Stimulated activated CD4-positive, alpha-beta T cell treated with anti-CD3 and anti-CD28 coated beads, Interleukin-12 subunit alpha, Interleukin-12 subunit beta, amount 100 ng/mL, for 48 hours (primary cell): Measurements from ENCODE around the gene KIAA0753.
"Not testable (repeated sequence)": the region's sequence is repeated elsewhere in the genome, so short reads cannot be mapped to it uniquely, and the experiment has no call there.

Experiments used
- DNase-seq, 3 donors: peaks; one replicate each; pipeline ENCODE4 v3.0.0-alpha.2; 2020; ENCODE audit warnings: low read depth in 2 of 3, low spot score in 1 of 3

The KIAA0753 gene

DNA sequence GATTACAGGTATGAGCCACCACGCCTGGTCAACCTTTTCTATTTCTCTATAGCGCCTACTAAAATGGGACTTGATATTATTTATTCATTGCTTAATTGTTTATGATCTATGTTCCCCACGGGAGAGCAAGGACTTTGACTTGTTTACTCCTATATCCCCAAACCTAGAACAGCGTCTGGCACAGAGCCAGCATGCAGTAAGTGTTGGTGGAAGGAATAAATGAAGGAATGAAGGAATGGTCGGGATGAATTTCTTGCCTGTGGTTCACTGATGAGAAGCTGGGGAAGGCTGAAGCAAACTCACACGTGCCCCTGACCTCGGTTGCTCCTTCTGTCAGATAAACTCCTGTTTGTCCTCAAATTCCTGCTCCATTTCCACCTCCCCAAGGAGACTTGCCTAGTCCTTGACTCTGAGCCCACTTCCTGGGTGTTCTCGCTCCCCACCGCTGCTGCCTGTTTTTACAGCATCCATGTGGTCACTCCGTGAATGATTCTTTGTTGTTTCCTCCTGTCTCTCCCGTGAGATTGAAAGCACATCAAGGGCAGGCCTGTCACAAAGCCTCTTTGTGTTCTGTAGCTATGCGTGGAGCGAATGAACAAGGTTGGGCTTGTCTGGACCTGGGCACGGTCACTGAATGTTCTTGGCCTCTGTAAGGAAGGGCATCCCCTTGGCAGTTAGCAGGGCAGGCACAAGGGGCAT, 28.4 kb upstream of the KIAA0753 start:
- DNase-seq = no peak

DNA sequence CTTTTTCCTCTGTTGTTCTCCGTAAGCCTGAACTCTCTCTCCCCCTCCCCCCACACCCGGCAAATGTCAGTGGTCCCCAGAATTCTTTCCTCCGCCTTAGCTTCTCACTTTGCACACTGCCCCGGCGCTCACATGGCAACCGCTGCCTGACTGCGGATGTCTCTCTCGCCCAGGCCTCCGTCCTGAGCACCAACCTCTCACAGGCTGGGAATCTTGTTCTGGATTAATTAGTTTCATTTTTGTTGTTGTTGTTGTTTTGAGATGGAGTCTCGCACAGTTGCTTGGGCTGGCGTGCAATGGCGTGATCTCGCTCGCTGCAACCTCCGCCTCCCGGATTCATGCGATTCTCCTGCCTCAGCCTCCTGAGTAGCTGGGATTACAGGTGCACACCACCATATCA, 27.7 kb upstream of the KIAA0753 start:
- no peak for DNase-seq

DNA sequence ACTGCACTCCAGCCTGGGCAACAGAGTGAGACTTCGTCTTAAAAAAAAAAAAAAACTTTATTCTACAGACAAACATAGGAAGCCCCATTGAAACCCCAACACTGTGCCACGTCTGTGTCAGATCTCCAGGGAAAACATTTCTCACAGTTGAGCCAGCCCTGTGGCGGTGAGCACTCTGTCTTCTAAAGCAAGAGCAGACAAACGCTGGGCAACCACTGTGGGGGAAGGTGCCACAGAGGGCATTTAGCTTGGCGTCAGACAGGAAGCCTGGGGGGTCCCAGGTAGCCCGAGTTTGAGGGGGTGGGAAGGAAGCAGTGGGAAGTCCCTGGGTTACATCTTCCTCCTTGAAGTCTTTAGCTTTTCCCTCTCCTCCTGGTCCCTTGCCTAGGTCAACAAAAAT, 27.0 kb upstream of the KIAA0753 start:
- DNase-seq = no peak

DNA sequence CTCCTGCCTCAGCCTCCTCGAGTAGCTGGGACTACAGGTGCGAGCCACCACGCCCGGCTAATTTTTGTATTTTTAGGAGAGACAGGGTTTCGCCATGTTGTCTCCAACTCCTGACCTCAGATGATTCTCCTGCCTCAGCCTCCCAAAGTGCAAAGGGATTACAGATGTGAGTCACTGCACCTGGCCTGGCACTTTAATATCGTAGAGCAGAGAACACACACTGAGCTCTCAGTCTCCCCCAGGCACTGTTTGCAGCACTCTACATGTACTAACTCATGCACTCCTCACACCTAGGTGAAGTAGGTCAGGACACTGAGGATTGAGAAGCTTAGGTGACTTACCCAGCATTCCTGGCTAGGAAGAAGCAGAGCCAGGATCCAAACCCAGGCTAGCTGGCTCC, 26.0 kb upstream of the KIAA0753 start:
- DNase-seq = no peak

DNA sequence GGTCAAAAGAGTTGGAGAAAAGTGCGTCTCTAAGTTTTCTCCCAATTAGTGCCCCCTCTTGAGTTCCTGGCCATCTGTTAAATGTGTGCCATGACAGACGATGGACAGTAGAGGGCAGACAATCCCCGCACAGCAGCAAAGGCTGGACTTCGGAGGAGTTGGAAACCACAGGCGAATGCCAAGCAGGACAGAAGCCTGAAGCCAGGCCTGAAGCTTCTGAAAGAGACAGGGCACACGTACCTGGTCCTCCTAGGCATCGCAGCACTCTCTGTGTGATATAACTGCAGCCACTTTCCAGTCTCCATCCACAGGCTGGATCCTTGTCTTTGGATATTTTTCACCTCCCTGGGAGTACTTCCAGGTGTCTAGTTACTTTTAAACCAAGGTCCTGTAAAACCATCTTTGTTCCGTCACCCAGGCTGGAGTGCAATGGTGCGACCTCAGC, 25.6 kb upstream of the KIAA0753 start:
- DNase-seq = peak in 2 of 3 donors; percentile 18 to 33

DNA sequence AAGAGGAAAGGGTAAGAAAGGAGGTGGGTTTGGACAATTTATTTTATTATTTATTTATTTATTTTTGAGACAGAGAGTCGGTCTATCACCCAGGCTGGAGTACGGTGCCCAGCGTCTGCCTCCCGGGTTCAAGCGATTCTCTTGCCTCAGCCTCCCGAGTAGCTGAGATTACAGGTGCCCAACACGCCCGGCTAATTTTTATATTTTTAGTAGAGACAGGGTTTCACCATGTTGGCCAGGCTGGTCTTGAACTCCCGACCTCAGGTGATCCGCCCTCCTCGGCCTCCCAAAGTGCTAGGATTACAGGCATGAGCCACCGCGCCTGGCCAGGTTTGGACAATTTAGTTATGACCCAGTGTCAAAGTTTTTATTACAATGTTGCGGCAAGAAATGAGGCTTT, 22.7 kb upstream of the KIAA0753 start:
- not testable (repeated sequence) for DNase-seq

DNA sequence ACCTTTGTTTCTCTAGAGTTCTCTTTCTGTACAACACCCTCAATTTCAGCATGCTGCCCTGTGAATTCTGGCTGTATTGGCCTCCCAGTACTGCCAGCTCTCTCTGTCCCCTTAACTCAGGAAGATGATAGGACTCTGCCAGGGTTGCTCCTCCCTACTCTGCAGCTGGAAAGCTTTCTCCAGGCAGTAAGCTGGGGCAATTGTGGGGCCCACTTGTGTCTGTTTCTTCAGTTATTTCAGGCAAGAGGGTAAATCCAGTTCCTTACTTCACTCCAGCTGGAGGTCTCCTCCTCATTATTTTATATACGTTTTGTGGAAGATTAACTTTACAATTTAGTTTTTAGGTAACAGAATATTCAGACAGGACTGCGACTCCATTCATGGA, 20.9 kb upstream of the KIAA0753 start:
- DNase-seq = no peak

DNA sequence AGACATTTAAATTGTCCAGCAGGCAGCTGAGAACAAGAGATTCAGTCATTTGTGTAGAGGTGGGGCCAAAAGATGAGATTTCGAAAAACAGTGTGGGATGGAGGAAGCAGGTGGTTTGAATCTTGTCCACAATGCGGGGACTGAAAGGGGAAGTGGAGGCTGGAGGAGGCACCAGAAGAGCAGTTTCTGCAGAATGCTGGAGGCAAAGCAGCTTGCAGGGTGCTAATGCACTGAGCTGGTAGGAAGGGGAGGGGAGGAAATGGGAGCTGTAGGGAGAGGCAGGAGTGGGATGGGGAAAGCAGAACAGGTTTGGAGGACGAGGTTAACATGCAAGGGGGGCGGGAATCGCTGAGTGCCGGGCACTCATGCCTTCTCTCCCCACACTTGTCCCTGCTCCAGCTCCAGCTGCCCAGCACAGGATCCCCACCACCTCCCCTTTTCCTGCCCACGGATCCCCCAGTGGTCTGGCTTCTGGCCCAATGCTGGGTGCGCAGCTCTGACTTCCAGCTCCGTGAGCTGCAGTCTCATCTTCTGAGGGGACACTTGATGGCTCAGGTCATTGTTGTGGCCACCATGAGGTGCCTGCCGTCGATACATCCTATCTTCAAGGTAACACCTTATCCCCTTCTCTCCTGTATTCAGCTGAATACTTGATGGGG, 20.4 kb upstream of the KIAA0753 start:
- DNase-seq = no peak

DNA sequence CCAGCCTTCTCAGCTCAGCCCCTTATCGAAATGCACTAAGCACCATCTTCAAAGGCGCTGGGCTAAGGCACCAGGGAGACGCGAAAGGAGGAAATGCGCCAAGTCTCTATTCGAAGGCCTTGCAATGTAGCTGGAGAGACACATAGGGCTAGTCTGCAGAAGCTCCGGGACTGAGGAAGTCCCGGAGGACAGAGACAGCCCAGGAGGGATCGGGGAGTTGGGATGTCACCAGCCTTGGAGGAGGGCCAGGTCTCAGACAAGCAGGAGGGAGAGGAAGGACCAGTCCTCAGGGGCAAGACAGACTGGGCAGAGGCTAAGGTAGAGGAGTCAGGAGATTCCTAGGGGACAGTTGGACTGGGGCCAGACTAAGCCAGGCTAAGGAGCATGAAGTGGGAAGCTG, 19.6 kb upstream of the KIAA0753 start:
- DNase-seq = no peak

DNA sequence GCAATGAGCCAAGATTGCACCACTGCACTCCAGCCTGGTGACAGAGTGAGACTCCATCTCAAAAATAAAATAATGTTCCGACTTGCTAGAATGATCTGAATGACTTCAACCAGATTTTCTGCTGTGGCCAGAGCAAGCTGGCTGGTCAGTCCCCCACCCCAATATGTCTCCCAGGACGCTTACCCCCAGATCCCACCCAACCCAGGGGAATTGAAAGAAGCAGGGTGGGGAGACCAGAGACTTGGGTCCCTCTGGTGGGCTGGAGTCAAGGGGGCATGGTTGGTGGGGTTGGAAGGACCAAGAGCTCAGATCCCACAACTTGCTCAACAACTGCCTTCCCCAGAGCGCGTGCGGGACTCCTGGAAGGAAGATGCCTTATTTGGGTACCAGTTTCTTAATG, 17.9 kb upstream of the KIAA0753 start:
- not testable (repeated sequence) for DNase-seq

DNA sequence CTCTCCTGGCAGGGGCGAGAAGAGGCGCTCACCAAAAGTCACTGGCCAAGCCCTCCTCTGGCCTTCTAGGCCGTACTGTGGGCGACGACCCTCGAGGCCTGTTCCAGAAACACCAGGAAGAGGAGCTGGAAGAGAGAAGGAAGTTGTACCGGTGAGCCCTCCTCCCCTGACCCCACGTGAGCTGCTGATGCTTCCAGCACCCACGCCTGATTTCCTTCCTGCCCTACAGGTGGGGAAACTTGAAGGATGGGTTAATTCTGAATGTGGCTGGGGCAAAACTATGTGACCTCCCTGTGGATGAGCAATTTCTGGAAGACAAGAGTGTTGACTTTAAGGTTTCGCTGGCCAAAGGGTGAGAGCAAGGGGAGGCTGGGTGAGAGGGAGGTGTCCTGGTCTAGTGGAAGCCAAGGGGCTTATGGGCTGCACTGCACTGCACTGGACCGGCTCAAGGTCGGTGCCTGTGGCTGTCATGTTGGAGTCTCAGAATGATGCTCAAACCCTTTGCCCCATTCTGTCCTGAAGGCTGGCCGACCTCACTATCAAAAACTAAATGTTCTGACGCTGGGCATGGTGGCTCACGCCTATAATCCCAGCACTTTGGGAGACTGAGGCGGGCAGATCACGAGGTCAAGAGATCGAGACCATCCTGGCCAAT, 17.2 kb upstream of the KIAA0753 start:
- DNase-seq = no peak

DNA sequence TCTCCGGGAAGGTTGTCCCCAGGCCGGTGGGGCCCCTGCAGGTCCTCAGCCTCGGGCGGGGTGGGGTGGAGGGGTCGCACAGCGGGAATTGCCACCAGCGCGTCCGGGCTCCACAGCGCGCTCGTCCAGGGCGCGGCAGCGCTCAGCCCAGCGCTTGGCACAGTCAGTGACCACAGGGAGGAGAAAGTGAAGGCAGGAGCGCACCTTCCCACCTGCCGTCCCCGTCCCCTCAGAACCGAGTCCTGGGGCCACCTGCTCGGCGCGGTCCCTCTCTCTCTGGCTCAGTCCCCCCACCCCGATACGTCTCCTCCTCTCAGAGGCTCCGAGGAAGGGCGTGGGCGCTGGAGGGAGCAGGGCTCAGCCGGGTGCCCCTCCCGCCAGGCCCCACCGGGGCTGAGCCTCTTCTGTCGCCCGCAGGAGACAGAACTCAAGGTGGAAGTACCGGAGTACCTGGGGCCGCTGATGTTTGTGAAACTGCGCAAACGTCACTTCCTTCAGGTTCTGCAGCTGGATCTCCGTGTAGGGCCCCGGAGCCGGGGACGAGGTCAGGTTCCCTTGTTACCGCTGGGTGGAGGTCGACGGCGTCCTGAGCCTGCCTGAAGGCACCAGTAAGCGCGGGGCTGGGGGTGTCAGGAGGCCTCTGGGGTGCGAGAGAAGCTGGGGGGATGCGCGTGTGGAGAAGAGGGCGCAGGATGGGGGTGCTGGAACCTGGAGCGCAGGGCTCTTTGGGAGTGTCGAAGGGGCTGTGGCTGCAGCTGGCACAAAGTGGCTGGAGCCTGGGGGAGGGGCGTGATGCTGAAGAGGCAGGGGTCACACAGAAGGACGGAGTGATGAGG, 16.5 kb upstream of the KIAA0753 start:
- DNase-seq = peak in 1 of 3 donors; percentile 43

DNA sequence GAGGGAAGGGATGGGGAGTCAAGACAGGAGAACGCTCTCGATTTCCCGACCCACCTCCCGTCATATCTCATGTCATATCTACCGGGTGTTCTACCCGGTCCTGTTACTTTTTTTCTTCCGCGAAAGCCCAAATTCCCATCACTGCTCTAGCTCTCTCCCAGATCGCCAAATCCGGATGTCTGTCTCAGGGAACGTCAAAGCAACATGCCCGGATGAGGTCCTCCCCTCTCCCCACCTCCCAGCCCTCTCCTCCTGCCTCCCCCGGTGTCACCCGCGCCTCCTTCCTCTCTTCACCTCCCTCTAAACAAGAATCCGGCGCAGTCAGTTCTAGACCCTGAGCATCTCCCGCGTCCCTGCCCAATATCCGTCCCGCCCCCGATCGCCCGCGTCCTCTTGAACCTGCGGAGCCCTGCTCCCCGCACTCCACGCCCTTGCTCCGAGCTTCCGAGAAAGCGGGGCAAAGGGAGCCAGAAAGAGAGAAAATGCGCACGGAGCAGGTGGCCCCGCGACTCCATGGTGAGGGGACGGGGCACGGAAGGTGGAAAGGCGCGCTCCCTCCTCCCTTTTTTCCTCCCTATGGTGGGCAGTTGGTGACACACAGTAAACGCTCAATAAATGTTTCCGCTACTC, 15.3 kb upstream of the KIAA0753 start:
- DNase-seq = not testable (repeated sequence)

DNA sequence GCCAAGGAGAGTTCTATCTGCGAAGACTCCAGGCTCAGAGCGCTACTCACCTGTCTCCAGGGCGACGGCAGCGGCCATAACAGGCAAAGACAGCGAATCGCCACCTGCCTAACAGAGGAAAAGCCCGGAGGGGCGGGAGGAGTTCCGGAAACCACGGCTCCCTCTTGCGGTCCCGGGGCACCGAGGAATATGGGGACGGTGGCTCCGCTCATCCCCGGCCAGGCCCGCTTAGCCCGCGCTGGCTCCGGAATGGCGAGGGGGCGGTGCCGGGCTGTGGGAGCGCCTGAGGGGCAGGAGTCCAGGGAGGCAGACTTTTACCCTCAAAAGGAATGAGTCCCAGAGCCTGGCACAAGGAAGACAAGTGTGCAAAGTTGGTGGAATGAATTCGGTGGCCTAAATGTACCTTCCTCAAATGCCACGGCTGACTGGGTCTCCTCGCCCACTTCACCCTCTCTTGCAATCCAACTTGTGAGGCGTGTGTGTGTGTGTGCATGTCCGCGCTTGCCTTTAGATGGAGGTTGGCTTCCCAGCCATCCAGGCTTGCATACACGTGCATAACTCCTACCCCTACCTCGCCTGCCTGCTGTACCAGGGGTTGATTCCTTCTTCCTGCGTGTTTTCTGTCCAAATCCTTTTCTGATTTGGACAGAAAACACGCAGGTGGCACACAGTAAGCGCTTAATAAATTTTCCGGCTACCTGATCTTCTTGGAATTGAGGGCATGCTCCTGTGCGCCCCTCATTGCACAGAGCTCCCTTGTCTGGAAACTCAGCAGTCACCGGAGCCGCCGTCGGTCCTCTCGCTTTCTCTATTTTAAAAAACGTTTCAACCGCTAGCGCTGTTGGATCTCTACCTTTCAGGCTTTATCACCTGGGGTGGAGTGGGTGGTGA, 14.6 kb upstream of the KIAA0753 start:
- DNase-seq = no peak

DNA sequence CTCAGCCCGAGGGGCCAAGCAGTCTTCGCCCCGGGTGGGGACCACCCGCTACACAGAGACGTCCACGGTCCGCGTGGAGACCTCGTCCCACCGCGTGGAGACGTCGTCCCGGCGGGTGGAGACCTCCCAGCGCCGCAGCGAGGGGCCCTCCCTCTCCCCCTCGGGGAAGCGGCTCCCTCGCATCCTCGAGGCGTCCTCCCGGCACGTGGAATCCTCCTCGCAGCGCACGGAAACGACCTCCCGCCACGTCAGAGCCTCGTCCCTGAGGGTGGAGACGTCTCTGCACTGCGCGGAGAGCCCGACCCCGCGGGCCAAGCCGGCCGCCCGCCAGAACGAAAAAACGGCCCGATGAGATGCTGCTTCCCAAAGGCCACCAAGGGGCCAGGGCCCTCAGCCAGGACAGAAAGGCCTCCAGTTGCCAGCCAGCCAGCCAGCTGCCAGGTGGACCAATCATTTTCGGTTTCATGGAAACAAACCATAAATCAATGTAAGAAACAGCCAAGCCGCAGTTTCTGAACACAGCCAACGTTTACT, 11.5 kb upstream of the KIAA0753 start:
- DNase-seq = no peak

DNA sequence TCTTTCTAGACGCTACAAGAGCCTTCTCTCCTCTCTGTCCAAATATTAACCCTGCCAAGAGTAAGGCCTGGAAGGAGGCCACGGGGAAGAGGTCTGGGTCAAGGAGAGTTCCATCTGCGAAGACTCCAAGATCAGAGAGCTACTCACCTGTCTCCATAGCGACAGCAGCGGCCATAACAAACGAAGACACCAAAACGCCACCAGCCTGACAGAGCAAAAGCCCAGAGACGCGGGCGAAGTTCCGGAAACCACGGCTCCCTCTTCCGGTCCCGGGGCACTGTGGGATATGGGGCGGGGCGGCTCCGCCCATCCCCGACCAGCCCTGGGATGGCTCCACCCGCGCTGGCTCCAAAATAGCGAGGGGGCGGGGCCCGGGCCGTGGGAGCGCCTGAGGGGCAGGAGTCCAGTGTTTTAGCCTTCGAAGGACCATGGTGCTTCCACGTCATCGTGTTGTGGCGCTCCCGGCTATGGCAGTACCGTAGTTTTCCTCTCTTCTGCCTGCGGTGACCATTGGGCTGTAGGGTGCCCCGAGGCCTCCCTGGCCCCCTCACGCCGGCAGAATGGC, 10.9 kb upstream of the KIAA0753 start, which contains the start of the genes C17orf100 and MED31:
TSS of gene C17orf100 (plus strand) at position 409 of the 565 bp plus-strand sequence. CDS start at position 561, 152 bp downstream.
TSS of gene MED31 (minus strand) at position 252 of the 565 bp plus-strand sequence. CDS start at position 175, 77 bp downstream.
- DNase-seq = peak; percentile 92 to 95 (median 94)

DNA sequence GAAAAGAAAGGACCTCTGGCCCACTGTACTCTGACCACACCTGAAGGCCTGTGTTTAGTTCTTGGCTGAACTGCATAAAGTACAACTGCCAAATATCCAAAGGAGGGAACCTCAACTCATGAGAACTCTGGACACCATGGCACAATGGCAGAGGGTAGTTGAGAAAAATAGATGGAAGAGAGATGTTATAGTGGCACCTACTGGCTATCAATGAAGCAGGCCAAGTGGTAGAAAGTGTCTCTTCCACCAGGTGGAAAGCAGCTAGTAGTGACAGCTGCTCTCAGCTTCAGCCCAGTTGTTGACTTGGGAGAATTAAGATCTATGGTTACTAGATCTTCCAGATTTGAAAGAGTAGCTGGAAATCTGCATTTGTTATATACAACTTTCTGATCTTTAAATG, 7.7 kb upstream of the KIAA0753 start:
- DNase-seq = no peak

DNA sequence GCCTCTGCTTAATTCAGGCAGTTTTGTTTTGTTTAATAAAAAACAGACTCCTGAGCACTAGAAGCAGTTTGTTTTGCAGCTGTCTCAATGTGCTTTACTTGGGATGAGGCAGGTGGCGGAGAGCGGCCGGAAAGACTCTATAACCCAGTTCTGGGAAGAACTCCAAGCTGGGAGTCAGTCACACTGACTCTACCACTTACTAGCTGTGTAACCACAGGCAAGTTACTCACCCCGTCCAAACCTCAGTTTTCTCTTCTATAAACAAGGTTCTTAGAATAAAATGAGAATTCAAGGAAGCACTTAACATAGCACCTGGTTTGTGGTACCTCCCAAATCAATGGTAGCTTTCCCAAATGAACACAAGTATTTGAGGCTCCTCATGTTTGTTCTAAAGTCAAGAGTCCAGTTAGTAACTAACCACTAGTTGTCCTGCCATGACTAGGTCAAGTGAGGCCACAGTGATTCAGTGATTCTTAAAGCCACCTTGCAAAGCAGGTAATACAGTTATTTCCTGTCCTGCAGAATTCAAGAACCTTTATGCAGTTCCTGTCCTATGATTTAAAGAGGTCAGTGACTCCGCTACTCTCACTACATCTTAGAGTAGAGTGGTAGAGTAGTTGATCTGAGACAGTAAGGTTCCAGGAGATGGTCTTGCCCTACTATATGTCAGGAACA, 3.1 kb upstream of the KIAA0753 start:
- no peak for DNase-seq

DNA sequence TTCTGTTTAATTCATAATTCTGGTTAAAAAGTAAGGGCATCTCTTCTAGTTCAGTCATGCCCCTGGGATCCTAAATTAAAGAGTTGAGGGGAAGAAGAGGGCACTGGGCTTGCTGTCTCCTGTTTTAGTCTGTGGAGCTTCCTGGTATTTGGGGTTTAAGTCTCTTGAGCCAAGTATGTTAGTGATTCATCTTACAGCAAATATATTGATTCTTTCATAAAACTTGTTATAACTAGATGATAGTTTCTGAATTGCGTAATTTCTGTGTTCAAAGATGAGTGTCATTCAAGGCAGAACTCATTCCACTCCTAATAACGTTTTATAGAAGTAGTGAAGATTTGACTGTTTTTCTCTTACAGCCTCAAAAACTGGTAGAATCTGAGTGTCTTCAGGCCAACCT, 2.1 kb upstream of the KIAA0753 start:
- no peak for DNase-seq
